Mesendoderm (in vitro differentiated cells): ENCODE data around the gene CX3CL1.

Experiments used
- DNase-seq: peaks from one replicate; pipeline ENCODE4 v3.0.0; 2013
- H2AK5ac ChIP-seq: 2 replicates; pipeline ENCODE4 v1.6.1; 2013; ENCODE audit warnings: low read length, inconsistent platforms
- H2BK120ac ChIP-seq: 2 replicates; pipeline ENCODE4 v1.6.1; 2013; ENCODE audit warnings: low read depth, mild to moderate bottlenecking, low read length, moderate library complexity, mixed read lengths
- H2BK15ac ChIP-seq: replicated peaks from 2 replicates; pipeline ENCODE4 v1.6.1; 2013; ENCODE audit warnings: low read depth, mild to moderate bottlenecking, moderate library complexity
- H2BK5ac ChIP-seq: 2 replicates; pipeline ENCODE4 v1.6.1; 2013; ENCODE audit warnings: low read length, inconsistent platforms
- H3K18ac ChIP-seq: 2 replicates; pipeline ENCODE4 v1.6.1; 2013; ENCODE audit warnings: mild to moderate bottlenecking, low read length, mixed read lengths
- H3K23ac ChIP-seq: one replicate; pipeline ENCODE4 v1.6.1; 2013; ENCODE audit warnings: low read length
- H3K27ac ChIP-seq: 2 replicates; pipeline ENCODE4 v1.5.1; 2013; ENCODE audit warnings: low read depth, mild to moderate bottlenecking, inconsistent platforms, low read length, moderate library complexity
- H3K27me3 ChIP-seq: 2 replicates; pipeline ENCODE4 v1.6.1; 2013; ENCODE audit warnings: low read length, control low read depth, mild to moderate bottlenecking, inconsistent platforms; ENCODE audit not compliant: insufficient read depth, poor library complexity
- H3K36me3 ChIP-seq: 2 replicates; pipeline ENCODE4 v1.6.1; 2013; ENCODE audit warnings: low read length, inconsistent platforms; ENCODE audit not compliant: control insufficient read depth, insufficient read depth
- H3K4ac ChIP-seq: one replicate; pipeline ENCODE4 v1.6.1; 2013; ENCODE audit warnings: low read depth, mild to moderate bottlenecking, low read length, moderate library complexity
- H3K4me1 ChIP-seq: 2 replicates; pipeline ENCODE4 v1.6.1; 2013; ENCODE audit warnings: low read depth, low read length, inconsistent platforms; ENCODE audit not compliant: control insufficient read depth
- H3K4me2 ChIP-seq: 2 replicates; pipeline ENCODE4 v1.6.1; 2013; ENCODE audit warnings: low read length
- H3K4me3 ChIP-seq: 2 replicates; pipeline ENCODE4 v1.5.1; 2013; ENCODE audit warnings: mild to moderate bottlenecking, low read length
- H3K56ac ChIP-seq: one replicate; pipeline ENCODE4 v1.6.1; 2013; ENCODE audit warnings: low read length
- H3K79me1 ChIP-seq: 2 replicates; pipeline ENCODE4 v1.6.1; 2013; ENCODE audit warnings: low read length, inconsistent platforms
- H3K79me2 ChIP-seq: 2 replicates; pipeline ENCODE4 v1.6.1; 2013; ENCODE audit warnings: mild to moderate bottlenecking, low read length; ENCODE audit not compliant: control insufficient read depth, insufficient read depth
- H3K9ac ChIP-seq: 2 replicates; pipeline ENCODE4 v1.6.1; 2013; ENCODE audit warnings: low read length, inconsistent platforms
- H4K5ac ChIP-seq: one replicate; pipeline ENCODE4 v1.6.1; 2013; ENCODE audit warnings: low read length
- H4K8ac ChIP-seq: one replicate; pipeline ENCODE4 v1.6.1; 2013; ENCODE audit warnings: low read depth, mild to moderate bottlenecking, control low read depth, low read length, moderate library complexity
- WGBS: extraction: QIAGEN DNeasy Blood & Tissue Kit; methylation state at CpG from one replicate; pipeline ENCODE4 v1.1.7; 2013; ENCODE audit warnings: low lambda C conversion rate, missing lambda C conversion rate; ENCODE audit not compliant: insufficient coverage; ENCODE audit errors: extremely low coverage; 5-methylcytosine and 5-hydroxymethylcytosine counted together

The CX3CL1 gene

GRCh38 chr16:57389087-57389468, 16.8 kb downstream of the CX3CL1 start:
- Histone ChIP-seq H3K27me3 (no peaks in the 10 kb centered on the region), H4K8ac (no peak overlapping the region), H2BK5ac (no peak overlapping the region), H2BK15ac (no peak overlapping the region), H3K56ac (no peak overlapping the region), H3K9ac (no peak overlapping the region), H3K79me1 (no peaks in the 10 kb centered on the region), H4K5ac (no peak overlapping the region), H3K79me2 (no peaks in the 10 kb centered on the region), H3K23ac (no peak overlapping the region), H3K4me2 (no peak overlapping the region), H3K4me3 (no peak overlapping the region), H3K4ac (no peak overlapping the region), H3K36me3 (no peaks in the 10 kb centered on the region), H3K27ac (no peak overlapping the region), H2AK5ac (no peak overlapping the region), H2BK120ac (no peak overlapping the region), H3K4me1 (no peaks in the 10 kb centered on the region), H3K18ac (no peak overlapping the region)
- WGBS: no CpG with 5 or more reads among the region's 3 CpGs
- DNase-seq: no peak

- Histone ChIP-seq H2BK5ac (no peak overlapping the region), H3K27ac (no peak overlapping the region), H3K9ac (no peak overlapping the region), H3K4me1 (no peaks in the 10 kb centered on the region), H3K27me3 (no peaks in the 10 kb centered on the region), H3K56ac (no peak overlapping the region), H3K4me2 (no peak overlapping the region), H3K23ac (no peak overlapping the region), H4K5ac (no peak overlapping the region), H2AK5ac (no peak overlapping the region), H3K36me3 (no peaks in the 10 kb centered on the region), H3K4me3 (no peak overlapping the region), H2BK15ac (no peak overlapping the region), H4K8ac (no peak overlapping the region), H3K18ac (no peak overlapping the region), H3K79me1 (no peaks in the 10 kb centered on the region), H3K79me2 (no peaks in the 10 kb centered on the region), H3K4ac (no peak overlapping the region), H2BK120ac (no peak overlapping the region)
- no peak for DNase-seq
- no CpG with 5 or more reads among the region's 5 CpGs for WGBS
Observed at GRCh38 chr16:57390636-57391295, 18.5 kb downstream of the CX3CL1 start.

- no peaks in the 10 kb centered on the region for H3K79me2 ChIP-seq
- no CpG with 5 or more reads among the region's 4 CpGs for WGBS
- DNase-seq: no peak
Observed at GRCh38 chr16:57391300-57391699, 19.0 kb downstream of the CX3CL1 start.

DNA sequence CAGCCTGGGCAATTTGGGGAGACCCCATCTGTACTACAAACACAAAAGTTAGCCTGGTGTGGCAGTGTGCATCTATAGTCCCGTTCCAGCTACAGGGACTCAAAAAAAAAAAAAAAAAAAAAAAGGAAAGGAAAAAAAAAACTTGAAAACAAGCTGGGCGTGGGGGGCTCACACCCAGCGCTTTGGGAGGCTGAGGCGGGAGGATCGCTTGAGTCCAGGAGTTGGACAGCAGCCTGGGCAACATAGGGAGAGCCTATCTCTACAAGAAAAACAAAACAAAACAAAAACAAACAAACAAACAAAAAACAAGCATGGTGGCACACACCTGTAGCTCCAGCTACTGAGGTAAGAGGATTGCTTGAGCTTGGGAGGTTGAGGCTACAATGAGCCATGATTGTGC, 19.4 kb downstream of the CX3CL1 start:
- no CpG with 5 or more reads among the region's 5 CpGs for WGBS
- no peak overlapping the region for H4K8ac ChIP-seq
- H3K4ac ChIP-seq: no peak overlapping the region

More at GRCh38 chr16:57391300-57391699, 19.0 kb downstream of the CX3CL1 start:
- Histone ChIP-seq H3K36me3 (no peaks in the 10 kb centered on the region), H3K4me3 (no peak overlapping the region), H3K4me1 (no peaks in the 10 kb centered on the region), H3K18ac (no peak overlapping the region), H3K9ac (no peak overlapping the region), H3K23ac (no peak overlapping the region), H3K27ac (no peak overlapping the region), H2BK120ac (no peak overlapping the region), H2AK5ac (no peak overlapping the region), H4K5ac (no peak overlapping the region), H2BK5ac (no peak overlapping the region), H3K4me2 (no peak overlapping the region), H2BK15ac (no peak overlapping the region), H3K56ac (no peak overlapping the region), H3K79me1 (no peaks in the 10 kb centered on the region), H3K27me3 (no peaks in the 10 kb centered on the region), H4K8ac (no peak overlapping the region), H3K4ac (no peak overlapping the region)

DNA sequence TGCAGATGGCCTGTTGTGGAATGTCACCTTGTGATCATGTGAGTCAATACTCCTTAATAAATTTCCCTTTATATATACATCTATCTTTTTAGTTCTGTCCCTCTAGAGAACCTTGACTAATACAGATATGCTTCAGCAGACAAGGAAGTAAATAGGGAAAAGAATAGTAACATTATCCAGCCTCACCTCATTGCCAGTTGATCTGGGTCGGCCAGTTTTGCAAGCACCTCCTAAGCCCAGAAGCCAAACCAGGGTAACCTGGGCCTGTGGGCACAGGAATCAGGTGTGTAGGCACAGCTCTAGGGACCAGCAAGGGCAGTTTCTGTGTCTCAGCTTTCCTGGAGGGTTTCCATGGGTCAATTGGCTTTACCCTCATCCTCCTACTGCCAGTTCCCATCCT, 20.4 kb downstream of the CX3CL1 start:
- Histone ChIP-seq H3K4ac (no peak overlapping the region), H3K79me2 (no peaks in the 10 kb centered on the region), H3K79me1 (no peaks in the 10 kb centered on the region), H3K23ac (no peak overlapping the region), H2BK5ac (no peak overlapping the region), H3K27ac (no peak overlapping the region), H2BK120ac (no peak overlapping the region), H3K18ac (no peak overlapping the region), H3K4me2 (no peak overlapping the region), H3K27me3 (no peaks in the 10 kb centered on the region), H3K56ac (no peak overlapping the region), H3K4me1 (no peaks in the 10 kb centered on the region), H3K36me3 (no peaks in the 10 kb centered on the region), H3K4me3 (no peak overlapping the region), H4K8ac (no peak overlapping the region), H2BK15ac (no peak overlapping the region), H3K9ac (no peak overlapping the region), H2AK5ac (no peak overlapping the region), H4K5ac (no peak overlapping the region)
- WGBS: no CpG with 5 or more reads among the region's 1 CpG
- DNase-seq: no peak

More for the DNA sequence above, 19.4 kb downstream of the CX3CL1 start:
- no peak overlapping the region for H2BK120ac ChIP-seq
- H3K79me2 ChIP-seq: no peaks in the 10 kb centered on the region
- no peak overlapping the region for H2BK5ac ChIP-seq
- H2BK15ac ChIP-seq: no peak overlapping the region
- no peak overlapping the region for H3K23ac ChIP-seq
- DNase-seq: no peak
- no peaks in the 10 kb centered on the region for H3K36me3 ChIP-seq
- no peaks in the 10 kb centered on the region for H3K27me3 ChIP-seq
- no peak overlapping the region for H3K56ac ChIP-seq
- no peak overlapping the region for H3K18ac ChIP-seq
- no peaks in the 10 kb centered on the region for H3K79me1 ChIP-seq
- H3K27ac ChIP-seq: no peak overlapping the region
- no peak overlapping the region for H2AK5ac ChIP-seq
- no peak overlapping the region for H3K4me3 ChIP-seq
- H3K4me1 ChIP-seq: no peaks in the 10 kb centered on the region
- H3K9ac ChIP-seq: no peak overlapping the region
- H4K5ac ChIP-seq: no peak overlapping the region
- no peak overlapping the region for H3K4me2 ChIP-seq

- Histone ChIP-seq H2BK5ac (no peak overlapping the region), H2BK15ac (no peak overlapping the region), H2BK120ac (no peak overlapping the region), H3K23ac (no peak overlapping the region), H3K27me3 (no peaks in the 10 kb centered on the region), H3K4ac (no peak overlapping the region), H3K4me3 (no peak overlapping the region), H3K56ac (no peak overlapping the region), H3K36me3 (no peaks in the 10 kb centered on the region), H3K79me1 (no peaks in the 10 kb centered on the region), H4K5ac (no peak overlapping the region), H3K4me2 (no peak overlapping the region), H3K18ac (no peak overlapping the region), H3K27ac (no peak overlapping the region), H4K8ac (no peak overlapping the region), H3K9ac (no peak overlapping the region), H3K4me1 (no peaks in the 10 kb centered on the region), H2AK5ac (no peak overlapping the region), H3K79me2 (no peaks in the 10 kb centered on the region)
- DNase-seq: no peak
- WGBS: no CpG with 5 or more reads among the region's 7 CpGs
Observed at GRCh38 chr16:57394444-57394843, 22.2 kb downstream of the CX3CL1 start.
